SK-N-SH (cell line): ENCODE data around the gene ARRDC3. TPM values are rescaled to one million over a fixed set of nuclear protein-coding genes. Genes with fewer than 3 reads are reported as not detected.

Source experiments
- CTCF ChIP-seq: fragments of 200-600 bp; sonication (generic); IDR thresholded peaks from 2 replicates; pipeline ENCODE4 v1.6.1; 2017; ENCODE audit warnings: antibody characterized with exemption, mild to moderate bottlenecking, moderate library complexity
- ELF1 ChIP-seq: IDR thresholded peaks from 2 replicates; pipeline ENCODE4 v1.4.0; 2012
- EP300 ChIP-seq, 2 experiments: IDR thresholded peaks; 2 replicates each; pipeline versions ENCODE4 v1.4.0 to v1.6.1; 2012; ENCODE audit warnings: borderline replicate concordance in 1 of 2, low read depth in 1 of 2, low read length in 1 of 2
- FOSL2 ChIP-seq: IDR thresholded peaks from 2 replicates; pipeline ENCODE4 v1.4.0; 2012; ENCODE audit warnings: low read depth, mild to moderate bottlenecking, moderate library complexity, borderline replicate concordance
- FOXJ3 ChIP-seq: sonication (generic); formaldehyde crosslinking; IDR thresholded peaks from 2 replicates; pipeline ENCODE4 v1.5.1; 2020; ENCODE audit warnings: mild to moderate bottlenecking, missing genetic modification reagents
- IRF3 ChIP-seq: fragments of 150-350 bp; IDR thresholded peaks from 2 replicates; pipeline ENCODE4 v1.6.1; 2016; ENCODE audit warnings: mild to moderate bottlenecking, low read depth, low read length
- MEF2A ChIP-seq: IDR thresholded peaks from 2 replicates; pipeline ENCODE4 v1.4.0; 2012; ENCODE audit warnings: low read depth, borderline replicate concordance
- MXI1 ChIP-seq: IDR thresholded peaks from 2 replicates; pipeline ENCODE4 v1.6.1; 2012; ENCODE audit warnings: mild to moderate bottlenecking, low read depth, low read length, improper control_type of control experiment
- PBX3 ChIP-seq: IDR thresholded peaks from 2 replicates; pipeline ENCODE4; 2012
- POLR2AphosphoS5 ChIP-seq: IDR thresholded peaks from 2 replicates; pipeline ENCODE4 v1.6.1; 2012; ENCODE audit warnings: low read depth, low read length
- RAD21 ChIP-seq: IDR thresholded peaks from 2 replicates; pipeline ENCODE4 v1.6.1; 2012; ENCODE audit warnings: mild to moderate bottlenecking, low read length
- REST ChIP-seq: IDR thresholded peaks from 2 replicates; pipeline ENCODE4 v1.6.1; 2012; ENCODE audit warnings: mild to moderate bottlenecking, low read depth, low read length, moderate library complexity
- RFX5 ChIP-seq: IDR thresholded peaks from 2 replicates; pipeline ENCODE4 v1.6.1; 2012; ENCODE audit warnings: mild to moderate bottlenecking, improper control_type of control experiment, low read length
- SIN3A ChIP-seq: IDR thresholded peaks from 2 replicates; pipeline ENCODE4 v1.6.1; 2012; ENCODE audit warnings: low read depth, mild to moderate bottlenecking, low read length, moderate library complexity, borderline replicate concordance
- SMC3 ChIP-seq: IDR thresholded peaks from 2 replicates; pipeline ENCODE4 v1.6.1; 2012; ENCODE audit warnings: low read depth, low read length, improper control_type of control experiment
- TAF1 ChIP-seq: IDR thresholded peaks from 2 replicates; pipeline ENCODE4 v1.6.1; 2012; ENCODE audit warnings: low read depth, mild to moderate bottlenecking, low read length, moderate library complexity, borderline replicate concordance
- TEAD4 ChIP-seq: IDR thresholded peaks from 2 replicates; pipeline ENCODE4 v1.4.0; 2012; ENCODE audit warnings: mild to moderate bottlenecking, borderline replicate concordance; ENCODE audit not compliant: insufficient read depth
- USF2 ChIP-seq: fragments of 150-350 bp; IDR thresholded peaks from 2 replicates; pipeline ENCODE4 v1.6.1; 2017; ENCODE audit warnings: antibody characterized with exemption, low read length, low read depth, borderline replicate concordance
- YY1 ChIP-seq: IDR thresholded peaks from 2 replicates; pipeline ENCODE4 v1.4.0; 2012; ENCODE audit warnings: low read depth, mild to moderate bottlenecking
- polyA plus RNA-seq, 3 experiments: library from polyadenylated mRNA; depleted of rRNA; stranded (reverse); fragments of >200 nt; gene quantifications; 2 replicates each; pipeline ENCODE4 v1.2.3, GENCODE V29; 2012

Gene ARRDC3
- polyA plus RNA-seq, 1 of the 3 experiments (the other 2 are of a cell fraction): 26.0 TPM

GRCh38 chr5:91332267-91333045 is 50.7 kb downstream of the ARRDC3 start (continued):
- peak; percentile 83 for TF ChIP-seq PBX3
- TF ChIP-seq EP300 (IDR thresholded peaks at IDR 0.05; ENCODE audit: borderline replicate concordance in 1 of 2, low read depth in 1 of 2, low read length in 1 of 2): 0 out of 4 replicates have a peak, but pooled peaks of 1 of the 2 experiments have one; percentile 59
- TF ChIP-seq RFX5: no peak
- no peak for TF ChIP-seq CTCF
- TF ChIP-seq RAD21: no peak
- no peak for TF ChIP-seq USF2
- TF ChIP-seq REST: no peak
- 0 out of 2 replicates have a peak, but pooled peaks have one; percentile 24 for TF ChIP-seq SIN3A
- peak; percentile 57; the same call in 1 of the 2 replicates for TF ChIP-seq FOSL2
- TF ChIP-seq TAF1: no peak
- no peak for TF ChIP-seq IRF3
- TF ChIP-seq TEAD4: no peak
- TF ChIP-seq MEF2A: no peak
- no peak for TF ChIP-seq FOXJ3 (CRISPR knock-in tag)
- TF ChIP-seq MXI1: no peak
- TF ChIP-seq ELF1: no peak
- no peak for TF ChIP-seq SMC3
- no peak for TF ChIP-seq YY1
- no peak for TF ChIP-seq POLR2AphosphoS5
